ENCODE results near the gene HTRA1. TPM values are rescaled to one million over a fixed set of nuclear protein-coding genes. Genes with fewer than 3 reads are reported as not detected.

Gene HTRA1
- total RNA-seq, 1 donor from 2014 or later, result 1,504 TPM

DNA sequence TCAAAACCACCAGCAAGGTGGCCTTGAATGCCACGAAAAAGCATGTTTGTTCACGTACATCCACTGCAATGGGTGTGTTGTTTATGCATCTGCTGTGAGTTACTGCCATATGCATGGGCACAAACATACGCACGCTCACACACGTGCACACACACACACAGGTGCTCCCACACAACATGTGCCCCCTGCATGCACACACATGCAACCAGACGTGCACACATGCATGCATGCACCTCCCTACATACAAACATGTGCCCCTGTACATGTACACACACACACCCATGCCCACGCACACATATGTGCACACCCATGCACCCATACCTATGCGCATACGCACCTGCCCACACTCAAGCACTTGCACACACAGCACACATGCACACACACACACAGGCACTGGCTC, 89.1 kb downstream of the HTRA1 start:
- TF ChIP-seq, protein P1, sequence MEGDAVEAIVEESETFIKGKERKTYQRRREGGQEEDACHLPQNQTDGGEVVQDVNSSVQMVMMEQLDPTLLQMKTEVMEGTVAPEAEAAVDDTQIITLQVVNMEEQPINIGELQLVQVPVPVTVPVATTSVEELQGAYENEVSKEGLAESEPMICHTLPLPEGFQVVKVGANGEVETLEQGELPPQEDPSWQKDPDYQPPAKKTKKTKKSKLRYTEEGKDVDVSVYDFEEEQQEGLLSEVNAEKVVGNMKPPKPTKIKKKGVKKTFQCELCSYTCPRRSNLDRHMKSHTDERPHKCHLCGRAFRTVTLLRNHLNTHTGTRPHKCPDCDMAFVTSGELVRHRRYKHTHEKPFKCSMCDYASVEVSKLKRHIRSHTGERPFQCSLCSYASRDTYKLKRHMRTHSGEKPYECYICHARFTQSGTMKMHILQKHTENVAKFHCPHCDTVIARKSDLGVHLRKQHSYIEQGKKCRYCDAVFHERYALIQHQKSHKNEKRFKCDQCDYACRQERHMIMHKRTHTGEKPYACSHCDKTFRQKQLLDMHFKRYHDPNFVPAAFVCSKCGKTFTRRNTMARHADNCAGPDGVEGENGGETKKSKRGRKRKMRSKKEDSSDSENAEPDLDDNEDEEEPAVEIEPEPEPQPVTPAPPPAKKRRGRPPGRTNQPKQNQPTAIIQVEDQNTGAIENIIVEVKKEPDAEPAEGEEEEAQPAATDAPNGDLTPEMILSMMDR (IDR thresholded peaks at IDR 0.05), result no peak
- Mint-ChIP-seq H3K27me3 (ENCODE audit: low read depth) (no peaks in the 10 kb centered on the region), H3K27ac (ENCODE audit: unreplicated experiment) (no peak overlapping the region)

DNA sequence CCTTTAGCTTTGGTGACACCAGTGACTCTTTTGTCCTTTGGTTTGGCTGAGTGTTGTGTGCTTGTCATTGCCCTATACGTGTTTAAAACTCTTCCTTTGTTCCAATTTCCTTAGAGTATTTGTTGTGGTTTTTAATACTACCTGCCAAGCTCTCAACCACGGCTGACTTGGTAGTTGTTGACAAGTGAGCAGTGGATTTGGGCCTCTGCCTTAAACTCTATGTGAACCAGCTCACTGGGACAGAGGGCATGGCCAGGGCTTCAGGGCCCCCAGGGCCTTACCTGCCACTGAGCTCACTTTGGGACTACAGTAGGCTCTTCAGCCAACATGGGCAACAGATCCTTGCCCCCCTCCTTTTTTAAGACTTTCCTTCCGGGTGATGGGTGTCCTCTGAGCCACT, 89.6 kb downstream of the HTRA1 start:
- Mint-ChIP-seq H3K27ac (ENCODE audit: unreplicated experiment) (no peak overlapping the region), H3K27me3 (ENCODE audit: low read depth) (no peaks in the 10 kb centered on the region), H3K4me1 (ENCODE audit: low read depth) (peaks cover 7% of the 10 kb centered on the region), H3K36me3 (ENCODE audit: low read depth) (no peaks in the 10 kb centered on the region), H3K4me3 (ENCODE audit: unreplicated experiment) (no peak overlapping the region), H3K9me3 (ENCODE audit: low read depth) (no peaks in the 10 kb centered on the region)
- DNase-seq (ENCODE audit: low spot score), result no peak
- TF ChIP-seq, protein P1 (IDR thresholded peaks at IDR 0.05), result no peak

More for the DNA sequence above, 89.1 kb downstream of the HTRA1 start:
- Mint-ChIP-seq H3K4me1 (ENCODE audit: low read depth) (peaks cover 7% of the 10 kb centered on the region), H3K9me3 (ENCODE audit: low read depth) (no peaks in the 10 kb centered on the region), H3K36me3 (ENCODE audit: low read depth) (no peaks in the 10 kb centered on the region), H3K4me3 (ENCODE audit: unreplicated experiment) (no peak overlapping the region)
- no peak for DNase-seq (ENCODE audit: low spot score)

DNA sequence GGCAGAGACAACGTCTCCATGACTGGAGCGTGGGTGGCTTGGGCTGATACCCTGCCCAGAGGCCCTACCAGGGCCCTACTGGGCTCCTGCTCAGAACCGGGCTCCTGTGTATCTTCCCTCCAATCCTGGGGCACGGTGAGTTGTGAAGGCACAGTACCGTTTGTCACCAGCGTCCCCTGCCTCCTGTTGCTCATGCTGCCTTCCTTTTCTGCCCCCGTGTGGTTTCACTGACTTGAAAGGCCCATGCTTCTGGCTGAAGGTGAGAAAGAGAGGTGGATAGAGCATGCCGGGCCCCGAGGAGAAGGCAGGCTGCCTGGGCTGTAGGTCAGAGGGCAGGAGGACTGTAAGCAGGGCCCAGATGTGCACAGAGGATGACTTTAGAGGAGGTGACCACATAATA, 90.1 kb downstream of the HTRA1 start:
- H3K4me3 Mint-ChIP-seq (ENCODE audit: unreplicated experiment), result no peak overlapping the region
- no peaks in the 10 kb centered on the region for H3K36me3 Mint-ChIP-seq (ENCODE audit: low read depth)
- H3K9me3 Mint-ChIP-seq (ENCODE audit: low read depth), result no peaks in the 10 kb centered on the region
- H3K27me3 Mint-ChIP-seq (ENCODE audit: low read depth), result peaks cover 2% of the 10 kb centered on the region
- peaks cover 7% of the 10 kb centered on the region for H3K4me1 Mint-ChIP-seq (ENCODE audit: low read depth)
- no peak overlapping the region for H3K27ac Mint-ChIP-seq (ENCODE audit: unreplicated experiment)
- DNase-seq (ENCODE audit: low spot score), result no peak
- TF ChIP-seq, protein P1 (IDR thresholded peaks at IDR 0.05), result peak; percentile 24

DNA sequence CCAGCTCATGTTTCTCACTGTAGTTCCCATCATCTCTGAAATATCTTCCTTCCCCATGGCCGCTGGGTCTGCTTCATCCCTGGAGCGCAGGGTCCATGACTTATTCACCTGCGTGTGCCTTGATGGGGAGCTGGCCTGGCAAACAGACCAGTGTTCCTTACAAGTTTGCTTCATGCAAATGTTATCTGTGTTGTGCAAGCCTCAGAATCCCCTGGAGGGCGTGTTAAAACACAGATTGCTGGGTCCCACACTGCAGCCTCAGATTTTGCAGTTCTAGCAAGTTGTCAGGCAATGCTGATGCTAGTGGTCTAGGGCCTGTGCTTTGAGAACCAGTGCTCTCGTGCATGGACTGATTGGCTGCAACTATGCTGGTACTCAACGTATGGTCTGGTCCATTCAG, 92.0 kb downstream of the HTRA1 start:
- no peak overlapping the region for H3K27ac Mint-ChIP-seq (ENCODE audit: unreplicated experiment)

DNA sequence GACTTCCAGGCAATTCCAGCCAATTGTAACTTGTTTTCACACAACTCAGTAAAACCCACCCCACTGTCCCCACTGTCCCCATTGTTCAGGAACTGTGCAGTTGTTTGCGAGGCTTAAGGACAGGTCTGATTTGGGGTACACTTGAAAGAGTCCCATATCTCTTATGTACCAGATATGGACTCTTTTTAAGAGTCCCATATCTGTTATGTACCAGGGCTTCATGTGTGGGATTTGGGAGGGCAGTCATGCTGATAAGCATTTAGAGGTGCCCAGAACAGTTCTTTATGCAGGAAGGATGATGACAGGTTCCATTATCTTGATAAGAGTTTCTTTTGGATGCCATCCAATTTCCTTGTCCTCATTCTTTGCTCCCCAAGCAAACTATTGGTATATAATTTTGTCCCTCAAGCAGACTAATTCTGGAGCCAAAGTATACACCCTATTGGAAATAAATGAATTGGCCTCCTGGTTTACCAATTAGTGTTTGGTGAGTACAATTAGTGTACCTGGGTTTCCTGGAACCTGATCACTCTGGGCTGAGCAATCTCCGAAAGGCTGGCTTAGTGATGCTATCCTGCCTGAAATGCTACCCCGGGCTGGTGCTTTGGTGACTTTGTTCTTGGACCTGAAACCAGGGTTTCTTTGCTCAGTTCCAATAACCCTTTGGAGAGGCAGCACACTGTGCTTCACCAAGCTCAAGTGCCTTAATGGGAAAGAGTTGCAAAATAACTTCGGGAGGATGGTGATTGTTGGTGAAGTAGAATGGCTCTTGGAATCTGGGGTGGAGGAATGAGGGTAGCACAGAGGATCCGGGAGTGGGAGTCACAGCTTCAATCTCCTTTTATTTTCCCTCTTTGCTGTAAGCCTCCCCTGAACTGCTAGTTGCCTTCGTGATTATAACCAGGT, 93.0 kb downstream of the HTRA1 start:
- H3K9me3 Mint-ChIP-seq (ENCODE audit: low read depth), result no peaks in the 10 kb centered on the region
- DNase-seq (ENCODE audit: low spot score), result no peak
- no peak overlapping the region for H3K4me3 Mint-ChIP-seq (ENCODE audit: unreplicated experiment)
- H3K4me1 Mint-ChIP-seq (ENCODE audit: low read depth), result peaks cover 7% of the 10 kb centered on the region
- H3K36me3 Mint-ChIP-seq (ENCODE audit: low read depth), result no peaks in the 10 kb centered on the region
- H3K27ac Mint-ChIP-seq (ENCODE audit: unreplicated experiment), result no peak overlapping the region
- TF ChIP-seq, protein P1 (IDR thresholded peaks at IDR 0.05), result no peak
- peaks cover 4% of the 10 kb centered on the region for H3K27me3 Mint-ChIP-seq (ENCODE audit: low read depth)

More for the DNA sequence above, 92.0 kb downstream of the HTRA1 start:
- Mint-ChIP-seq H3K27me3 (ENCODE audit: low read depth) (peaks cover 2% of the 10 kb centered on the region), H3K4me1 (ENCODE audit: low read depth) (peaks cover 7% of the 10 kb centered on the region), H3K9me3 (ENCODE audit: low read depth) (no peaks in the 10 kb centered on the region), H3K36me3 (ENCODE audit: low read depth) (no peaks in the 10 kb centered on the region), H3K4me3 (ENCODE audit: unreplicated experiment) (no peak overlapping the region)
- no peak for DNase-seq (ENCODE audit: low spot score)
- TF ChIP-seq, protein P1 (IDR thresholded peaks at IDR 0.05), result no peak

Data from chondrocyte (in vitro differentiated cells).